GM21737 (cell line): ENCODE results near the gene DAP.
A peak's percentile ranks its signal among the peaks of the same experiment; 100 is the strongest.

ENCODE experiments used
- ATAC-seq: cut with Tn5 transposase; IDR thresholded peaks from one replicate; pipeline ENCODE4 v1.9.1; 2021; ENCODE audit warnings: mild to moderate bottlenecking, moderate library complexity; ENCODE audit not compliant: unreplicated experiment

DAP gene

GRCh38 chr5:10695055-10695649 is 65.9 kb downstream of the DAP start:
- ATAC-seq: peak; percentile 42

GRCh38 chr5:10691826-10692785 is 68.9 kb downstream of the DAP start:
- ATAC-seq: no peak

DNA sequence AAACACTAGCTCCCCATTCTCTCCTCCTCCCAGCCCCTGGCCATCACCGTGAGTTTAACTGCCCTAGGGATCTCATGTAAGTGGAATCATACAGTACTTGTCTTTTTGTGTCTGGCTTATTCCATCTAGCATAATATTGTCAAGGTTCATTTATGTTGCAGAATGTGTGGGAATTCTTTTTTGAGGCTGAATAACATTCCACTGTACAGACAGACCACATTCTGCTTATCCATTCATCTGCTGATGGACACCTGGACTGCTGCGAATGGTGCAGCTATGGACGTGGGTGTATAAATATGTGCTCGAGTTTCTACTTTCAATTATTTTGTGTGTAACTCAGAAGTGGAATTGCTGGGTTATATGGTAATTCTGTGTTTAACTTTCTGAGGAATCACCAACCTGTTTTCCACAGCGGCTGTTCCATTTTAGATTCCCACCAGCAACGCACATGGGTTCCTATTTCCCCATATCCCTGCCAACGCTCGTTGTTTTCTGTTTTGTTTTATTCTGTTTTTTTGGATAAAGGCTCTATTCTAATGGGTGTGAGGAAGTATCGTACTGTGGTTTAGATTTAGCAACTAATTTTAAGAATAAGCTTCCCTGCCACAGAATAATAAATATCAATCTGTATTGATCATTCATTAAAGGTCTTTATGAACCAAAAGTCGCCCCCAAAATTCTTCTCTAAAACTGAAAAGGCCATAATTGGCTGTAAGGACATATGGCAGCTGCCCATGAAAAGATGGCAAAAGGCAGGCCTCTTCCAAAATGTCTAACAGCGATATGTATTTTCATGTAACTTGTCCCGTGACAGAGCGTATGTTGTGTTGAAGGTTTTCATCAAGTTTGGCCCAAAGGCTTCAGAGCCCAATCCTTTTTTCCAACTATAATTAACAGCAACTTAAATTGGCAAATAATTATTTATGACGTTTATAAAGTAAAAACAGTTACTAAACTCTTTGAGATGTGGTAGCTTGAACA is 70.3 kb downstream of the DAP start:
- no peak for ATAC-seq

- no peak for ATAC-seq
These were observed 71.5 kb downstream of the DAP start for GRCh38 chr5:10689391-10690081.

- no peak for ATAC-seq
These were observed 72.3 kb downstream of the DAP start for GRCh38 chr5:10688651-10689171.

DNA sequence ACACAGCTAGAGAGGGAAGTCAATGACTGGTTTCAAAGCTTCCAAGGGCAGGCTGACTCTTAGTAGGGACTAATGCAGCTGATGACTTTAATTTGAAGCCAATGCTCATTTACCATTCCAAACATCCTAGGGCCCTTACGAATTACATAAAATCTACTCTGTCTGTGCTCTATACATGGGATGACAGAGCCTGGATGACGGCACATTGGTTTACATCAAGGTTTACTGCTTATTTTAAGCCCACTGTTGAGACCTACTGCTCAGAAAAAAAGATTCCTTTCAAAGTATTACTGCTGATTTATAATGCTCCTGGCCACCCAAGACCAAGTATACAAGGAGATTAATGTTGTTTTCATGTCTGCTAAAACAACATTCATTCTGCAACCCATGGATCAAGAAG is 74.1 kb downstream of the DAP start:
- no peak for ATAC-seq

GRCh38 chr5:10685115-10685521 is 75.9 kb downstream of the DAP start:
- peak; percentile 55 for ATAC-seq

- ATAC-seq: peak; percentile 30
These were observed 76.5 kb downstream of the DAP start for GRCh38 chr5:10684303-10685086.

GRCh38 chr5:10682801-10683525 is 78.1 kb downstream of the DAP start:
- no peak for ATAC-seq

- no peak for ATAC-seq
These were observed 79.0 kb downstream of the DAP start for GRCh38 chr5:10681731-10682679.

GRCh38 chr5:10680876-10681481 is 80.1 kb downstream of the DAP start:
- ATAC-seq: no peak

DNA sequence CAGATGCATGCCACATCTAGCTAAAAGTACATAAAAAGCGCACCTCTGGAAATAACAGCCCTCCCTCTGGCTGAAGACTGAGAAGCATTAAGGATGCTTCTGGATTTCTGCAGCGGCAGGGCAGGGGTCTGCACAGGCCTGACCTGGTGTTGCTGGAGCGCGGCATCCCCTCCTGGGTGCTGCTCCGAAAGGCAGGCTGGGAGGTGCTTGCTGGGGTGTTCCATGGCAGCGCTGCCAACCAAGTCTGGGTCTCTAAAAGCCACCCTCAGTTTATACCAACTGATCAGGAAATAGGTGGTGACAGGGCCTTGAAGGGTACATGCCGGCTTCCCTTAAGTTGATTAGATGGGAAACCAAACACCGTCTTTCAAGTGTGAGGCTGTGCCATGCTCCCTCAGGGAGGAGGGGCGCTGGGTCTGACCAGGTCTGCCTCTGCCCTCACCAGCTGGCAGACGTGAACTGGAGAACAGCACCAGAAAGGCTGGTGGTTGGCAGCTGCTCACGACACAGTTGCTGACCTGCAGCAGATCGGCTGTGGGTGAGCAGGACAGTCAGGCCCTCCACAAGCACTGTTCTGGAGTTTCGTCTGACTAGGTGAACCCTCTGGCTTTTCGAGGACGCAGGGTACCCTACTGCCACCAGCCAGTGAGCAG is 81.6 kb downstream of the DAP start:
- ATAC-seq: no peak

DNA sequence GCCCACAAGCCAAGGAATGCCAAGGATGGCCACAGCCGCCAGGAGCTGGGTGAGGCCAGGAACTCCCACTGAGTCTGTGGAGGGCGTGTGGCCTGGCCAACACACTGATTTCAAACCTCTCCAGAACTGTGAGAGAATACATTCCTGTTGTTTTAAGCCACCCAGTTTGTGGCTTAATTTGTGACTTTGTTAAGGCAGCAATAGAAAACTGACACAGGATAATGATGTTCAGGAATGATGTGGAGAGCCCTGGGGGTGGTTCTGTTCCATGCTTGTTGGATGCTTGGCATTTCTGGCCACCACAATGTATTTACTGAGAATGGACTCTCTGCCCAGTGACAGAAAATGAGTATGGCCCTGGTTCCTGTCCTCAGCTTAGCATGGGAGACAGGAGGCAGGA is 82.8 kb downstream of the DAP start:
- ATAC-seq: no peak

DNA sequence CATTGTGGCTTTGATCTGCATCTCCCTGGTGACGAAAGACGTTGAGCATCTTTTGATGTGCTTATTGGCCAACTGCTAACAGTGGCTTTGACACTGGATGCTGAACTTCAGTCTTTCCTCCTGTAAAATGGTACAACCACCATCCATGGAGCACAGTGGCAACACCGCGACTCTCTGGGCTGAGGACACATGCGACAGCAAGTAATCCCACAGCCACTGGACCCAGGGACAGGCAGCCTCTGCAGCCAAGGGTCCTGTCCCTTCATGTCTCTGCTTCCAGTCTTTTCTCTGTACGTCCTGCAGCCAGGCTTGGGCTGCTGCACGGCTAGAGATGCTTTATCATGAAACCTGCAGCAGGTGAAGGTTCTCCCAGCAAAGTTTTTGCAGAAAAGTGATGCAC is 83.5 kb downstream of the DAP start:
- ATAC-seq: no peak

- ATAC-seq: no peak
These were observed 84.1 kb downstream of the DAP start for GRCh38 chr5:10676946-10677345.

DNA sequence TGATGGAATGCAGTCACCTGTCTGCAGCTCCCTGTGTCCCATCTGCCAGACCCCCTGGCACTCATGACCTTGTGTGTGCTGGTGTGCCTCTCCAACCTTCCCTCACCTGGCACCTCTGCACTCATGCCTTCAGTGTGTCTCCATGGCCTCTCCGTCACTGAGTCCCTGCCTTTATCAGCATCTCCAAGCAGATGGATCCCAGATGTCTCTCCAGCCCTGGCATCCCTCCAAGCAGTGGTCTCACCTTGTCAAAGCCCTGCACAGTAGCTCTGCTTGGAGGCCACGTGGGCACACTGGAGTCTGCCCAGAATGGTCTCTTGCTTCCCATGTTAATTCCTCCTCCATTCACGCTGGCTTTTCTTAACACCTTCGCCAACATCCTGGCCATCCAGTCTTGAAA is 84.8 kb downstream of the DAP start:
- ATAC-seq: no peak

DNA sequence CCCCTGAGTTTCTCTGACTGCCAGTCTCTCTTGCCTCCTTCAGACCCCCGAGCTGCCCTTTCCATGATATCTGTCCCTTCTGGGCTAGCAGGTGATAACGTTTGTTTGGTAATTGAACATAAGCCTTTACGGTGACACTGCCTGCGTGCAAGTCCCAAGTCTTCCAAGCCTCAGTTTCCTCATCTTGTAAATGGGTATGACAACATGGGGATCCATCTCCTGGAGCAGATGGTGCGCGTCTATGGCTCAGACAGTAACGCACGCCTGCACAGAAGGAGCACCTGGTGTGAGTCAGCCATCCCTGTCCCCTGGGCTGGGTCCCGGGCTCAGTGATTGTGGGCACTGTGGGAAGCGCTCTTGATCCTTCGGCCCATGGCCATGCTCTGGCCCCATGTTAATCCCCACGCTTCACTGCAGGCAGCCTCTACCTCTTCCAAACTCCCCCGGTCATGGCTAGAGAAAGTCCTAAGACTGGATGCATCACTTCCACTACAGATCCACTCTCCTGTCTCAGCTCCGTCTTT is 85.8 kb downstream of the DAP start:
- ATAC-seq: no peak
